DOHH2 (cell line): ENCODE measurements around the gene ARL16.

Experiments
- H3F3A ChIP-seq: fragments of 200-600 bp; sonication (generic), shearing (Covaris generic); 2 replicates; pipeline ENCODE4 v1.6.0; 2016; ENCODE audit warnings: antibody characterized with exemption, mild to moderate bottlenecking; ENCODE audit not compliant: control insufficient read depth, insufficient read depth
- H3K27ac ChIP-seq: fragments of 200-600 bp; sonication (generic); 2 replicates; pipeline ENCODE4 v1.5.1; 2014; ENCODE audit warnings: low read depth, mild to moderate bottlenecking, low read length, moderate library complexity
- H3K27me3 ChIP-seq: fragments of 200-600 bp; sonication (generic); 2 replicates; pipeline ENCODE4 v1.6.1; 2014; ENCODE audit warnings: mild to moderate bottlenecking, low read length, mixed read lengths; ENCODE audit not compliant: control insufficient read depth
- H3K36me3 ChIP-seq: fragments of 200-600 bp; sonication (generic); 2 replicates; pipeline ENCODE4 v1.6.1; 2014; ENCODE audit warnings: mild to moderate bottlenecking, low read length, moderate library complexity, mixed read lengths; ENCODE audit not compliant: control insufficient read depth
- H3K4me1 ChIP-seq: fragments of 200-600 bp; sonication (generic); 2 replicates; pipeline ENCODE4 v1.6.1; 2014; ENCODE audit warnings: mild to moderate bottlenecking, low read length, mixed read lengths; ENCODE audit not compliant: control insufficient read depth
- H3K4me2 ChIP-seq: fragments of 200-600 bp; sonication (generic); 2 replicates; pipeline ENCODE4 v1.6.0; 2014; ENCODE audit warnings: mild to moderate bottlenecking, low read length, moderate library complexity
- H3K4me3 ChIP-seq: fragments of 200-600 bp; sonication (generic); 2 replicates; pipeline ENCODE4 v1.5.1; 2014; ENCODE audit warnings: mild to moderate bottlenecking, low read length, mixed read lengths
- H3K79me2 ChIP-seq: fragments of 200-600 bp; sonication (generic); 2 replicates; pipeline ENCODE4 v1.6.1; 2014; ENCODE audit warnings: mild to moderate bottlenecking, low read length, mixed read lengths; ENCODE audit not compliant: control insufficient read depth
- H3K9me2 ChIP-seq: fragments of 200-600 bp; sonication (generic); replicated peaks from 2 replicates; pipeline ENCODE4 v1.6.1; 2014; ENCODE audit warnings: mild to moderate bottlenecking, low read length, mixed read lengths; ENCODE audit not compliant: control insufficient read depth
- H3K9me3 ChIP-seq: fragments of 200-600 bp; sonication (generic); 2 replicates; pipeline ENCODE4 v1.6.1; 2014; ENCODE audit warnings: antibody characterized with exemption, low read length, mixed read lengths; ENCODE audit not compliant: control insufficient read depth, insufficient read depth
- H4K20me1 ChIP-seq: fragments of 200-600 bp; sonication (generic); 2 replicates; pipeline ENCODE4 v1.6.0; 2014; ENCODE audit warnings: low read depth, mild to moderate bottlenecking, antibody characterized with exemption, low read length, moderate library complexity; ENCODE audit not compliant: control insufficient read depth, insufficient read depth
- CTCF ChIP-seq: fragments of 200-600 bp; sonication (generic); IDR thresholded peaks from one replicate; pipeline ENCODE4 v1.5.1; 2014; ENCODE audit warnings: antibody characterized with exemption, mild to moderate bottlenecking, low read depth, low read length; ENCODE audit not compliant: poor library complexity, severe bottlenecking
- EZH2phosphoT487 ChIP-seq: fragments of 200-600 bp; sonication (generic); IDR thresholded peaks from 2 replicates; pipeline ENCODE4 v1.6.1; 2017; ENCODE audit warnings: borderline replicate concordance, mild to moderate bottlenecking, antibody characterized with exemption, low read length, moderate library complexity, mixed read lengths

Gene ARL16

GRCh38 chr17:81644496-81644895 lies 39.1 kb downstream of the ARL16 start:
- no peak overlapping the region for H3K27ac ChIP-seq
- no peak overlapping the region for H3K4me2 ChIP-seq

GRCh38 chr17:81641825-81642489 lies 41.6 kb downstream of the ARL16 start:
- H3K79me2 ChIP-seq: no peaks in the 10 kb centered on the region
- no peaks in the 10 kb centered on the region for H4K20me1 ChIP-seq
- H3K9me2 ChIP-seq: no peaks in the 10 kb centered on the region
- no peaks in the 10 kb centered on the region for H3K9me3 ChIP-seq
- H3K27ac ChIP-seq: no peak overlapping the region
- no peak overlapping the region for H3K4me3 ChIP-seq
- no peak for TF ChIP-seq EZH2phosphoT487
- TF ChIP-seq CTCF: no peak
- H3K4me2 ChIP-seq: no peak overlapping the region
- H3K36me3 ChIP-seq: no peaks in the 10 kb centered on the region
- no peaks in the 10 kb centered on the region for H3K27me3 ChIP-seq
- H3K4me1 ChIP-seq: peaks cover 4% of the 10 kb centered on the region; the same call in 1 of the 2 replicates
- no peaks in the 10 kb centered on the region for H3F3A ChIP-seq

More at GRCh38 chr17:81644496-81644895, 39.1 kb downstream of the ARL16 start:
- H3K36me3 ChIP-seq: no peaks in the 10 kb centered on the region
- H3K27me3 ChIP-seq: no peaks in the 10 kb centered on the region
- no peaks in the 10 kb centered on the region for H3K9me2 ChIP-seq
- no peaks in the 10 kb centered on the region for H3K79me2 ChIP-seq
- no peak for TF ChIP-seq EZH2phosphoT487
- no peak for TF ChIP-seq CTCF
- H3F3A ChIP-seq: no peaks in the 10 kb centered on the region
- H3K9me3 ChIP-seq: no peaks in the 10 kb centered on the region
- H3K4me1 ChIP-seq: no peaks in the 10 kb centered on the region
- no peaks in the 10 kb centered on the region for H4K20me1 ChIP-seq
- no peak overlapping the region for H3K4me3 ChIP-seq

- H3K4me1 ChIP-seq: peaks cover 11% of the 10 kb centered on the region
- H3K9me2 ChIP-seq: no peaks in the 10 kb centered on the region
- H4K20me1 ChIP-seq: no peaks in the 10 kb centered on the region
- TF ChIP-seq EZH2phosphoT487 (no peak), CTCF (no peak)
- no peaks in the 10 kb centered on the region for H3K27me3 ChIP-seq
- H3K9me3 ChIP-seq: no peaks in the 10 kb centered on the region
- peaks cover 7% of the 10 kb centered on the region for H3K36me3 ChIP-seq
- peaks cover 6% of the 10 kb centered on the region; the same call in 1 of the 2 replicates for H3F3A ChIP-seq
- H3K4me2 ChIP-seq: no peak overlapping the region
- no peak overlapping the region for H3K27ac ChIP-seq
- H3K79me2 ChIP-seq: peaks cover 18% of the 10 kb centered on the region
- no peak overlapping the region for H3K4me3 ChIP-seq
These were observed 43.6 kb downstream of the ARL16 start for GRCh38 chr17:81640011-81640410.
